ENCODE results near the gene HCST. TPM values are rescaled to one million over a fixed set of nuclear protein-coding genes. Genes with fewer than 3 reads are reported as not detected.

HCST gene
- total and polyA plus RNA-seq, 2 of the 4 experiments (the other 2 are of a cell fraction) = 1.5 TPM; not detected in 1

GRCh38 chr19:35907377-35907745 lies 5.0 kb downstream of the HCST start:
- in situ Hi-C loops (cut with MboI; ENCODE audit: low sequenced_read_pairs) = no loop called here

More at GRCh38 chr19:35907377-35907745, 5.0 kb downstream of the HCST start:
- 59% methylated on average over 4 of the region's 12 CpGs; no CpG with 5 or more reads in 1 of the 2 experiments for WGBS, 2 experiments (ENCODE audit: extremely low coverage in 2 of 2, insufficient read length in 1 of 2)
- POLR2A ChIA-PET (ENCODE audit: unreplicated experiment) = no interaction called here
- Histone ChIP-seq H4K91ac (ENCODE audit: insufficient read depth, low read depth, low read length) (no peak overlapping the region), H3K36me3 (ENCODE audit: control insufficient read depth, insufficient read depth, low read length) (no peaks in the 10 kb centered on the region), H4K5ac (ENCODE audit: low read depth, low read length) (no peak overlapping the region), H3K9ac (ENCODE audit: low read depth, low read length) (no peak overlapping the region), H3K4me2 (ENCODE audit: low read depth, low read length) (no peak overlapping the region), H4K8ac (ENCODE audit: low read depth in 2 of 2, low read length in 2 of 2) (peak overlapping the region in 1 of 2 experiments; percentile 74; a peak in 1 of 4 replicates), H3K9me3 (ENCODE audit: control insufficient read depth, insufficient read depth, low read length) (no peaks in the 10 kb centered on the region), H2BK120ac (ENCODE audit: low read depth, low read length) (no peak overlapping the region; the same call in 1 of the 2 replicates), H3K27me3 (ENCODE audit: control insufficient read depth, insufficient read depth, low read length) (no peaks in the 10 kb centered on the region), H4K20me1 (ENCODE audit: insufficient read depth, low read length) (no peaks in the 10 kb centered on the region), H3K9me1 (ENCODE audit: insufficient read depth, low read length) (peaks cover 14% of the 10 kb centered on the region), H2BK5ac (ENCODE audit: low read depth, low read length, poor library complexity, severe bottlenecking) (no peak overlapping the region), H3K4me1 (ENCODE audit: control insufficient read depth, insufficient read depth, low read length) (peaks cover 22% of the 10 kb centered on the region), H3K56ac (ENCODE audit: extremely low read depth, insufficient read depth, low read length) (no peak overlapping the region), H3K27ac (ENCODE audit: insufficient read depth, low read length) (no peak overlapping the region), H2AK5ac (ENCODE audit: low read depth, low read length) (peak overlapping the region; percentile 88; the same call in 1 of the 2 replicates), H2AK9ac (replicated peaks; ENCODE audit: low read depth, low read length, poor library complexity) (no peak overlapping the region), H3K4ac (ENCODE audit: low read depth, low read length) (peak overlapping the region; percentile 65; the same call in 1 of the 2 replicates), H3K14ac (replicated peaks; ENCODE audit: low read depth, low read length) (no peak overlapping the region), H2AFZ (replicated peaks; ENCODE audit: low read length, poor library complexity) (no peak overlapping the region), H3K79me1 (ENCODE audit: low read depth in 1 of 2, low read length in 2 of 2) (no peaks in the 10 kb centered on the region; a peak in 2 of 4 replicates), H2BK15ac (ENCODE audit: low read depth, low read length) (0 out of 3 replicates have a peak overlapping the region, but pooled peaks have one; percentile 38), H2BK20ac (ENCODE audit: low read depth, low read length) (no peak overlapping the region), H3K18ac (ENCODE audit: low read depth, low read length) (no peak overlapping the region), H3K23ac (ENCODE audit: low read depth, low read length) (no peak overlapping the region), H3K4me3 (ENCODE audit: insufficient read depth, low read depth, low read length) (no peak overlapping the region)
- dilution Hi-C loops (cut with HindIII; ENCODE audit: low sequenced_read_pairs, unreplicated experiment) (no loop called here), intact Hi-C loops (cut with micrococcal nuclease) (no loop called here)
- TF ChIP-seq RCOR1 (IDR thresholded peaks at IDR 0.05; ENCODE audit: insufficient replicate concordance, low read length) (no peak), CTCF (conservative IDR thresholded peaks at IDR 0.05; ENCODE audit: low read depth, low read length) (no peak), MXI1 (IDR thresholded peaks at IDR 0.05; ENCODE audit: borderline replicate concordance, low read depth, low read length) (no peak), CHD1 (IDR thresholded peaks at IDR 0.05; ENCODE audit: low read depth, low read length) (no peak), USF2 (IDR thresholded peaks at IDR 0.05; ENCODE audit: low read depth, low read length) (no peak)
- DNase-seq (no peak), ATAC-seq (ENCODE audit: low read depth) (no peak)
- no TSS peak for BruUV-seq (replicated peaks)
- CTCF ChIA-PET = no interaction called here

All from IMR-90 (cell line).